Measurements from ENCODE around the gene GOLGA3. TPM values are rescaled to one million over a fixed set of nuclear protein-coding genes. Genes with fewer than 3 reads are reported as not detected.
"Not testable (repeated sequence)": the region's sequence is repeated elsewhere in the genome, so short reads cannot be mapped to it uniquely, and the experiment has no call there.

Gene GOLGA3
- polyA plus RNA-seq, 4 donors = 7.3 to 35.1 (median 15.5) TPM

DNA sequence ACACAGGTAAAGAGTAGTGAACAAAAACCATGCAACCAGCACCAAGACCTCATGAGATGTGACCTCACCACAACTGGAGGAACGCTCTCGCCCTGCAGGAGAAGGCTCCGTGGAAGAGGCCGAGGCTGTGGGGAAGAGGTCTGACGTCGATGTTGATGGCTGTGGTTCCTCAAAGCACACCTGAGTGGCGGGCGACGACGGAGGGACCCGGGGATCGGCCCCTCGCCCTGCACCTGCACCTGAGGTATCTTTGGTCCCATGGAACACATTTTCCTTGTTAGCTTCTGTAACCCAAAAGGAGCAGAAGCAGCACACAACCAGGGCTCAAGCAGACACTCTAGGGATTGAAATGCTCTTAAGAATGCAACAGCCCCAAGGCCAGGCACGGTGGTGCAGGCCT is 40.9 kb upstream of the GOLGA3 start:
- H3K36me3 ChIP-seq (ENCODE audit: control insufficient read depth in 3 of 3, insufficient read depth in 2 of 3, low read depth in 1 of 3, low read length in 3 of 3) = peaks cover 20 to 66% (median 22%) of the 10 kb centered on the region in 3 donors
- H3K4me3 ChIP-seq (ENCODE audit: low read depth in 1 of 3, low read length in 3 of 3) = no peak overlapping the region
- DNase-seq (no peak), FAIRE-seq (no peak)
- H3K27ac ChIP-seq (ENCODE audit: low read depth in 1 of 3, low read length in 2 of 3) = no peak overlapping the region
- WGBS, 3 donors = 94 to 98% (median 96%) methylated on average over 14 of the region's 14 CpGs
- no peaks in the 10 kb centered on the region for H3K27me3 ChIP-seq (ENCODE audit: control insufficient read depth in 3 of 3, insufficient read depth in 3 of 3, low read length in 3 of 3)
- H3K9me3 ChIP-seq (ENCODE audit: control insufficient read depth in 2 of 2, insufficient read depth in 1 of 2, low read depth in 1 of 2, low read length in 1 of 2) = no peaks in the 10 kb centered on the region
- no peaks in the 10 kb centered on the region for H3K4me1 ChIP-seq (ENCODE audit: control insufficient read depth in 3 of 3, insufficient read depth in 2 of 3, low read depth in 1 of 3, low read length in 2 of 3)

DNA sequence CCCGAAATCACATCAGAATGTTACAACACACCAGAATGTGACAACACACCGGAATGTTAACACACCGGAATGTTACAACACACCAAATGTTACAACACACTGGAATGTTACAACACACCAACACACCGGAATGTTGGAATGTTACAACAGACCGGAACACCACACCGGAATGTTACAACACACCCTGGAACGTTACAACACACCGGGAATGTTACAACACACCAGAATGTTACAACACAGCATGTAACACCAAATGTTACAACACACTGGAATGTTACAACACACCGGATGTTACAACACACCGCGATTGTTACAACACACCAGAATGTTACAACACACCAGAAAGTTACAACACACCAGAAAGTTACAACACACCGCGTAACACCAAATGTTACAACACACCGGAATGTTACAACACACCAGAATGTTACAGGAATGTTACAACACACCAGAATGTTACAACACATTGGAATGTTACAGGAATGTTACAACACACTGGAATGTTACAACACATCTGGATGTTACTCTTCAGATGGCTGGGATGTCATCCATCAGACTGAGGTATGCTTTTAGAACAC is 37.7 kb upstream of the GOLGA3 start:
- Histone ChIP-seq H3K36me3 (ENCODE audit: control insufficient read depth in 3 of 3, insufficient read depth in 2 of 3, low read depth in 1 of 3, low read length in 3 of 3) (peaks cover 16 to 53% (median 19%) of the 10 kb centered on the region in 3 donors), H3K4me1 (ENCODE audit: control insufficient read depth in 3 of 3, insufficient read depth in 2 of 3, low read depth in 1 of 3, low read length in 2 of 3) (no peaks in the 10 kb centered on the region), H3K4me3 (ENCODE audit: low read depth in 1 of 3, low read length in 3 of 3) (no peak overlapping the region), H3K9me3 (ENCODE audit: control insufficient read depth in 2 of 2, insufficient read depth in 1 of 2, low read depth in 1 of 2, low read length in 1 of 2) (no peaks in the 10 kb centered on the region), H3K27ac (ENCODE audit: low read depth in 1 of 3, low read length in 2 of 3) (no peak overlapping the region), H3K27me3 (ENCODE audit: control insufficient read depth in 3 of 3, insufficient read depth in 3 of 3, low read length in 3 of 3) (no peaks in the 10 kb centered on the region)
- WGBS, 3 donors = 94 to 96% (median 95%) methylated on average over 14 of the region's 14 CpGs
- DNase-seq (no peak), FAIRE-seq (no peak)

DNA sequence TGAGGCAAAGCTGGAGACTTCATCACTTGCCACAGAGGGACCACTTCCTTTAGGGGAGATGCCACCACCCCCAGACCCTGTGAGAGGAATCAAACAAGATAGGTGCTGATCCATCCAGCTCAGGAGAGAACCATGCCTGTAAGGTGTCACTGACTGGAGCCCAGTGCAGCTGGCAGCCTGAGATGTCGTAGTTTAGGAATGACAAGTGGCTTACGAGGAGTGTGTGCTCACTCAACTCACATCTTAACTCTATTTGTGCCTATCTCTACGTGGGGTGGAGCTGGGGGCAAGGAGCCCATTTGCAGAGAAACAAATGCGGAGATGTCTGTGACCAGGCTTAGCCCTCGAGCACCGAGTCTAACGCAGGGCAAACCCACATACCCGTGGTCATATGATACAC is 32.9 kb upstream of the GOLGA3 start:
- no peak overlapping the region for H3K4me3 ChIP-seq (ENCODE audit: low read depth in 1 of 3, low read length in 3 of 3)
- DNase-seq (no peak), FAIRE-seq (no peak)
- no peaks in the 10 kb centered on the region for H3K27me3 ChIP-seq (ENCODE audit: control insufficient read depth in 3 of 3, insufficient read depth in 3 of 3, low read length in 3 of 3)
- peaks cover 18 to 57% (median 22%) of the 10 kb centered on the region in 3 donors for H3K36me3 ChIP-seq (ENCODE audit: control insufficient read depth in 3 of 3, insufficient read depth in 2 of 3, low read depth in 1 of 3, low read length in 3 of 3)
- no peaks in the 10 kb centered on the region for H3K9me3 ChIP-seq (ENCODE audit: control insufficient read depth in 2 of 2, insufficient read depth in 1 of 2, low read depth in 1 of 2, low read length in 1 of 2)
- WGBS, 3 donors = 94 to 98% (median 95%) methylated on average over 8 of the region's 8 CpGs
- H3K4me1 ChIP-seq (ENCODE audit: control insufficient read depth in 3 of 3, insufficient read depth in 2 of 3, low read depth in 1 of 3, low read length in 2 of 3) = no peaks in the 10 kb centered on the region
- no peak overlapping the region for H3K27ac ChIP-seq (ENCODE audit: low read depth in 1 of 3, low read length in 2 of 3)

DNA sequence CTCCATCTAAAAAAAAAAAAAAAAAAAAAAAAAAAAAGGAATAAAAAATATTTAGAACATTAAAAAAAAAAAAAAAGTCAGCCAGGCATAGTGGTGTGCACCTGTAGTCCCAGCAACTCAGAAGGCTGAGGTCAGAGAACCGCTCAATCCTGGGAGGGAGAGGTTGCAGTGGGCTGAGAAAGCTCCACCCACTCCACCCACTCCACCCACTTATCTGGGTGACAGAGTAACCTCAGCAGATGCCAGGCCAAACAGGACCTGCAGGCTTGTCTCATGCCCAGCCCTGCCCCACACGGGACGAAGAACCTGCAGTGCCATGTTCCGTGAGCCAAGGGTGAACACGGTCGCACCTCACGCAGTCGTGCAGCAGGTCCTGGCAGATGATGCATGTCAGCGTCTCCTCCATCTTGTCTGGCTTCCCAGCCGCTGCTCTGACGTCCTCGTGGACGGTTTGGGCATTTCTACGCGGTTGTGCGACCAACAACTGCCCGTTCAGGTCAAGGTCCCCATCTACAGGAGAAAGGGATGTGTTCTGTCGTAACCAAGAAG is 30.1 kb upstream of the GOLGA3 start:
- H3K27ac ChIP-seq (ENCODE audit: low read depth in 1 of 3, low read length in 2 of 3) = no peak overlapping the region

DNA sequence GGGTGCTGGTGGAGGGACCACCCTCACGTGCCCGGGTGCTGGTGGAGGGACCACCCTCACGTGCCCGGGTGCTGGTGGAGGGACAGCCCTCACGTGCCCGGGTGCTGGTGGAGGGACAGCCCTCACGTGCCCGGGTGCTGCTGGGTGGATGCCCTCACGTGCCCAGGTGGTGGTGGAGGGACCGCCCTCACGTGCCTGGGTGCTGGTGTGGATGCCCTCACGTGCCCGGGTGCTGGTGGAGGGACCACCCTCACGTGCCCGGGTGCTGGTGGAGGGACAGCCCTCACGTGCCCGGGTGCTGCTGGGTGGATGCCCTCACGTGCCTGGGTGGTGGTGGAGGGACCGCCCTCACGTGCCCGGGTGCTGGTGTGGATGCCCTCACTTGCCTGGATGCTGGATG is 28.4 kb upstream of the GOLGA3 start:
- H3K9me3 ChIP-seq (ENCODE audit: control insufficient read depth in 2 of 2, insufficient read depth in 1 of 2, low read depth in 1 of 2, low read length in 1 of 2); DNase-seq; FAIRE-seq; H3K4me3 ChIP-seq (ENCODE audit: low read depth in 1 of 3, low read length in 3 of 3); H3K27me3 ChIP-seq (ENCODE audit: control insufficient read depth in 3 of 3, insufficient read depth in 3 of 3, low read length in 3 of 3); H3K27ac ChIP-seq (ENCODE audit: low read depth in 1 of 3, low read length in 2 of 3); H3K4me1 ChIP-seq (ENCODE audit: control insufficient read depth in 3 of 3, insufficient read depth in 2 of 3, low read depth in 1 of 3, low read length in 2 of 3): not testable (repeated sequence)
- H3K36me3 ChIP-seq (ENCODE audit: control insufficient read depth in 3 of 3, insufficient read depth in 2 of 3, low read depth in 1 of 3, low read length in 3 of 3) = peaks cover 25 to 84% (median 38%) of the 10 kb centered on the region in 3 donors
- 97 to 98% (median 97%) methylated on average over 16 to 21 of the region's 21 CpGs for WGBS, 3 donors

More for the DNA sequence above, 30.1 kb upstream of the GOLGA3 start:
- FAIRE-seq (no peak), DNase-seq (no peak)
- 92 to 96% (median 96%) methylated on average over 18 of the region's 18 CpGs for WGBS, 3 donors
- H3K4me1 ChIP-seq (ENCODE audit: control insufficient read depth in 3 of 3, insufficient read depth in 2 of 3, low read depth in 1 of 3, low read length in 2 of 3) = no peaks in the 10 kb centered on the region
- H3K36me3 ChIP-seq (ENCODE audit: control insufficient read depth in 3 of 3, insufficient read depth in 2 of 3, low read depth in 1 of 3, low read length in 3 of 3) = peaks cover 24 to 75% (median 26%) of the 10 kb centered on the region in 3 donors
- H3K4me3 ChIP-seq (ENCODE audit: low read depth in 1 of 3, low read length in 3 of 3) = no peak overlapping the region
- no peaks in the 10 kb centered on the region for H3K27me3 ChIP-seq (ENCODE audit: control insufficient read depth in 3 of 3, insufficient read depth in 3 of 3, low read length in 3 of 3)
- H3K9me3 ChIP-seq (ENCODE audit: control insufficient read depth in 2 of 2, insufficient read depth in 1 of 2, low read depth in 1 of 2, low read length in 1 of 2) = no peaks in the 10 kb centered on the region

DNA sequence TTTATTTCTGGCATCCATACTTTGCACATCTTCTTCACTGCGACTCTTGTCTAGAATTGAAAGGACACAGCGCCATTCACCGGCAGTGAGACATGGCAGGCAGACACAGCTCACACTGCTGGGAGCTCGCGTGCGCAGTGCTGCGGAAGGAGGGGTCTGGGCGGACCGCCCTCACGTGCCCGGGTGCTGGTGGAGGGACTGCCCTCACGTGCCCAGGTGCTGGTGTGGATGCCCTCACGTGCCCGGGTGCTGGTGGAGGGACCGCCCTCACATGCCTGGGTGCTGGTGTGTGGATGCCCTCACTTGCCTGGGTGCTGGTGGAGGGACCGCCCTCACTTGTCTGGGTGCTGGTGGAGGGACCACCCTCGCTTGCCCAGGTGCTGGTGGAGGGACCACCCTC is 27.9 kb upstream of the GOLGA3 start:
- 95 to 97% (median 97%) methylated on average over 15 to 17 of the region's 17 CpGs for WGBS, 3 donors
- no peaks in the 10 kb centered on the region for H3K4me1 ChIP-seq (ENCODE audit: control insufficient read depth in 3 of 3, insufficient read depth in 2 of 3, low read depth in 1 of 3, low read length in 2 of 3)
- H3K27me3 ChIP-seq (ENCODE audit: control insufficient read depth in 3 of 3, insufficient read depth in 3 of 3, low read length in 3 of 3) = no peaks in the 10 kb centered on the region
- H3K27ac ChIP-seq (ENCODE audit: low read depth in 1 of 3, low read length in 2 of 3) = no peak overlapping the region
- H3K36me3 ChIP-seq (ENCODE audit: control insufficient read depth in 3 of 3, insufficient read depth in 2 of 3, low read depth in 1 of 3, low read length in 3 of 3) = peaks cover 27 to 81% (median 37%) of the 10 kb centered on the region in 3 donors
- DNase-seq (no peak), FAIRE-seq (no peak)
- H3K9me3 ChIP-seq (ENCODE audit: control insufficient read depth in 2 of 2, insufficient read depth in 1 of 2, low read depth in 1 of 2, low read length in 1 of 2) = no peaks in the 10 kb centered on the region
- H3K4me3 ChIP-seq (ENCODE audit: low read depth in 1 of 3, low read length in 3 of 3) = no peak overlapping the region

DNA sequence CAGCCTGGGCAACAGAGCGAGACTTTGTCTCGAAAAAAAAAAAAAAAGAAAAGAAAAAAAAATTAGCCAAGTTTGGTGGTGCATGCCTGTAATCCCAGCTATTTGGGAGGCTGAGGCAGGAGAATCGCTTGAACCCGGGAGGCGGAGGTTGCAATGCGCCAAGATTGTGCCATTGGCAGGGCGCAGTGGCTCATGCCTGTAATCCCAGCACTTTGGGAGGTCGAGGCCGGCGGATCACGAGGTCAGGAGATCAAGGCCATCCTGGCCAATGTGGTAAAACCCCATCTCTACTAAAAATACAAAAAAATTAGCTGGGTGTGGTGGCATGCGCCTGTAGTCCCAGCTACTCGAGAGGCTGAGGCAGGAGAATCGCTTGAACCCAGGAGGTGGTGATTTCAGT is 26.5 kb upstream of the GOLGA3 start:
- H3K36me3 ChIP-seq (ENCODE audit: control insufficient read depth in 3 of 3, insufficient read depth in 2 of 3, low read depth in 1 of 3, low read length in 3 of 3) = peaks cover 32 to 83% (median 42%) of the 10 kb centered on the region in 3 donors

DNA sequence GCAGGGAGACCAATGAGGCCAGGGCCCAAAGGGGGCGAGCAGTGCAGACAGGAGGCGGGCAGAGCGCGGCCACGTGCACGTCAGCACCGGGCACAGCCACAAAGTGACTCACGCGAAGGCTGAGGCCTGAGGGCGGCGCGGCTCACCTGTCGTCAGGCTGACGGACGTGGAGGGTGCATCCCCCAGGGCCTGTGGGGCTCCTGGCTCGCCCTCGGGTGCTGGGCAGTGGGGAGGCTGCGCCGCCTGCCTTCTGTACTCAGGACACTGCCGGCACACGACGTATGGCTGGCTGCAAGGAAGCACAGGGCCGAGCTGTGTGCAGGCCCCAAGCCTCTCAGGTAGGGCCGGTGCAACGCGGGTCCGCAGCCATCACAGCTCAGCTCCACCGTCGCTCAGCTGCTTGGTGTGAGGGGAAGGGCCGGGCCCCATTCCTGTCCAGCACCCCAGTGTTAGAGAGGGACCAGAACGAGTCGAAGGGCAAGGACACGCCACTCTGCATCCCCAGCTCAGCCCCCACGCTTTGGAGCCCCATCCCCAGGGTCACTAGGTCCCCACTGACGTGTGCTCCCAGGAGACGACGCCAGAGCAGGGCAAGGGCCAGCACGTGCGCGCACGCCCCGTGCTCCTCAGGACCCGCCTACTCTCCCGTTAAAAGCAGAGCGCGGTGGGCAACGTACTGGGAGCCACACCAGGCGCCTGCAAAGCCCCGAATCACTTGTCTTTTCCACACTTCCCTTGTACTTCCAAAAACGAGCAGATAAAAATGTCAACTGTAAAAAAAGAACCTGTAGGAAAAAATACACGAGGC is 24.8 kb upstream of the GOLGA3 start:
- Histone ChIP-seq H3K27me3 (ENCODE audit: control insufficient read depth in 3 of 3, insufficient read depth in 3 of 3, low read length in 3 of 3) (no peaks in the 10 kb centered on the region), H3K4me3 (ENCODE audit: low read depth in 1 of 3, low read length in 3 of 3) (no peak overlapping the region), H3K4me1 (ENCODE audit: control insufficient read depth in 3 of 3, insufficient read depth in 2 of 3, low read depth in 1 of 3, low read length in 2 of 3) (no peaks in the 10 kb centered on the region), H3K9me3 (ENCODE audit: control insufficient read depth in 2 of 2, insufficient read depth in 1 of 2, low read depth in 1 of 2, low read length in 1 of 2) (no peaks in the 10 kb centered on the region), H3K36me3 (ENCODE audit: control insufficient read depth in 3 of 3, insufficient read depth in 2 of 3, low read depth in 1 of 3, low read length in 3 of 3) (peaks cover 32 to 84% (median 42%) of the 10 kb centered on the region in 3 donors), H3K27ac (ENCODE audit: low read depth in 1 of 3, low read length in 2 of 3) (no peak overlapping the region)
- FAIRE-seq (no peak), DNase-seq (no peak)
- 96 to 97% (median 97%) methylated on average over 47 to 51 of the region's 51 CpGs for WGBS, 3 donors

More for the DNA sequence above, 26.5 kb upstream of the GOLGA3 start:
- H3K4me1 ChIP-seq (ENCODE audit: control insufficient read depth in 3 of 3, insufficient read depth in 2 of 3, low read depth in 1 of 3, low read length in 2 of 3); DNase-seq; H3K9me3 ChIP-seq (ENCODE audit: control insufficient read depth in 2 of 2, insufficient read depth in 1 of 2, low read depth in 1 of 2, low read length in 1 of 2); FAIRE-seq; H3K27me3 ChIP-seq (ENCODE audit: control insufficient read depth in 3 of 3, insufficient read depth in 3 of 3, low read length in 3 of 3); H3K4me3 ChIP-seq (ENCODE audit: low read depth in 1 of 3, low read length in 3 of 3); H3K27ac ChIP-seq (ENCODE audit: low read depth in 1 of 3, low read length in 2 of 3): not testable (repeated sequence)
- WGBS, 3 donors = 93 to 99% (median 99%) methylated on average over 14 of the region's 14 CpGs
